Uterine smooth muscle cell (primary cell): ENCODE data around the gene CLCN1. TPM values are rescaled to one million over a fixed set of nuclear protein-coding genes. Genes with fewer than 3 reads are reported as not detected.

Experiments used
- total RNA-seq: library from RNA; depleted of rRNA; stranded (reverse); fragments of >200 nt; gene quantifications from 2 replicates; pipeline ENCODE4 v1.2.3, GENCODE V29; 2014

The CLCN1 gene
- not detected in 2 replicates for total RNA-seq

GRCh38 chr7:143315776-143316175 is at the start of gene CLCN1:
Gene CLCN1, plus strand, starts transcription at chr7:143316111. Its CDS starts 102 bp downstream, at chr7:143316213.

GRCh38 chr7:143284591-143285469 is 31.1 kb upstream of the CLCN1 start, which contains the start of gene TMEM139:
Gene TMEM139, plus strand, starts transcription at chr7:143284958. Its CDS starts 1,000 bp downstream, at chr7:143285958.

DNA sequence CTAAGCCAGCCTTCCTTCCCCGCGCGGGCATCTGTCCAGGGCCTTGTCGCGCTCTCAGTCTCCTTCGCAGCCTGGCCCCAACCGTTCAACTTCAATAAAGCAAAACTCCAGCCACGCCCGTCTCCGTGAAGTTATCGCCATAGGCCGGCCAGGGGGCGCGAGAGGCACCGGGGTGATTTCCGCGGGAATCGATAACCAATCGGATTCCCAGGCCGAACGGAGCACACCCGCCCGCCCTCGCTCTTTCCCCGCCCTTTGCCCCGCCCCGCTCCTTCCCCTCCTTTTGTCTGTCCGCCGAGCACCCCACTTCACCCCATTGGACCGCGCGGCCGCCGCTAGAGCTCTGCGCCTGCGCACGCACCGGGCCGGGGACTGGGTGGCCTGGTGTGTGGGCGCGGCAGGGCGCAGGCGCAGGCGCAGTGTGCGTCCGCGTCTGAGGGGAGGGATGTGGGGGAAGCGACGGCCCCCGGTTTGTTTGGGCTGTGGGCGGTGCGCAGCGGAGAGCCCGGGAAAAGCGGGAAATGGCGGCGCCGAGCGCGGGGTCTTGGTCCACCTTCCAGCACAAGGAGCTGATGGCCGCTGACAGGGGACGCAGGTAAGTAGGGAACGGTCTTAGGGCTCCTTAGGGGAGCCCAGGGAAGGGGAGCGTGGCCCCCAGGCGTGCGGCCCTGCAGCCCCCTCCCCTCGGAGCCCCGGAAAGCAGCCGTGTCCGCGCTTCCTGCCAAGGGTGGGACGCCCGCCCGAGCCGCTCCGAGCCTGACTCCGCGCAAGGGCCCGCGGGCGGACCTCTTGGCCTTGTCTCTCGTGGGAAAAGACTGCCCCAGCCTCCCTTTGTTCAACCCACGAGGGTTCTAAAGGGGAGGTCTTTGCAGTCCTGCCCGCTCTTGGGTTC is 27.7 kb upstream of the CLCN1 start, which contains the start of gene CASP2:
Gene CASP2 (plus strand): TSS at position 417 of the 892 bp plus-strand sequence. CDS start 105 bp downstream, at position 522.

GRCh38 chr7:143362131-143363015 is 46.5 kb downstream of the CLCN1 start, which contains the start of gene FAM131B:
Gene FAM131B, minus strand, starts transcription at chr7:143362713. Its CDS starts 110 bp downstream, at chr7:143362603.

DNA sequence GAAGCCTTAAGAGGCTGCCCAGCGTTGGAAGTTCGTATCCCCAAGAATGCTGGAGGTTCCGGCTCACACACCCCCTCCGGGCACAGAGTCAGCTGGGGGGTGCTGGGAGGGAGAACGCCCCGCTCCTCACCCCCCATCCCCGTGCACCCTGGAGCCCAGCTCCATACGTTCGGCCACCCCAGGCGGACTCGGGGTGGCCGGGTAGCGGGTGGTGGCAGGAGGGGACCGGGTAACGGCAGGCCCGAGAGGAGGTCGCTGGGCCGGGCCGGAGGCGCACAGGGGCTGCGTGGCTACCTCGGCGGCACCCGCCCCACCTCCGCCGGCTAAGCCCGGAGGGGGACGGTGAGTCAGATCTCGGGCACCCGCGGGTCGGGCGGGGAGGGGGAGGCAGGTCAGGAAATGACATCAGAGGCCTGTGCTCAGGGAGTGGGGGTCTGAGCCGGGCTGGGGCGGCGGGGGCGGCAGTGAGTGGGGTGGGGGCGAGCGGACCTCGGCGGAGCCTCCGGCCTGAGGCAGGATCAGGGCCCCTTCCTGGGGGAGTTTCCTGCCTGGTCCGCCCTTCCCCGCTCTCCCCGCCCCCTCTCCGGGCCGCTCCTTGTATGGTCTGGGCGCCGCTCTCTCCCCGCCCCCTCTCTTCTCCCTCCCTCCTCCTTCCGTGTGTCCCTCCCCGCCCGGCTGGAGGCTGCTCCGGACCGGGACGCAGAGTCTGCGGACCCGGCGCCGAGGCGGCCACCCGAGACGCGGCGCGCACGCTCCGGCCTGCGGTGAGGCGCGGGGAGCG is 64.9 kb downstream of the CLCN1 start, which contains the start of gene ZYX:
Gene ZYX (plus strand): TSS at position 700 of the 781 bp plus-strand sequence. CDS start 227 bp downstream, outside the sequence.

Other genes with a start within 250 kb of the CLCN1 start
- gene PIP, start 184.0 kb upstream of the CLCN1 start, total RNA-seq: not detected in 2 replicates
- not detected in 2 replicates for gene TAS2R39, start 132.7 kb upstream of the CLCN1 start, total RNA-seq
- not detected in 2 replicates for gene TAS2R40, start 94.1 kb upstream of the CLCN1 start, total RNA-seq
- gene GSTK1, start 52.7 kb upstream of the CLCN1 start, total RNA-seq: 55.4 and 84.5 TPM in 2 replicates
- under 0.01 TPM in 1 of 2 replicates, not detected in the other for gene TMEM139, start 31.2 kb upstream of the CLCN1 start, total RNA-seq
- 11.2 and 15.7 TPM in 2 replicates for gene CASP2, start 27.8 kb upstream of the CLCN1 start, total RNA-seq
- gene FAM131B, start 46.6 kb downstream of the CLCN1 start, total RNA-seq: 2.3 and 4.1 TPM in 2 replicates
- 36.1 and 37.0 TPM in 2 replicates for gene ZYX, start 65.2 kb downstream of the CLCN1 start, total RNA-seq
- 0.12 and 0.33 TPM in 2 replicates for gene EPHA1, start 92.7 kb downstream of the CLCN1 start, total RNA-seq
- gene TAS2R60, start 127.3 kb downstream of the CLCN1 start, total RNA-seq: 0.11 TPM in 1 of 2 replicates, not detected in the other
- gene TAS2R41, start 161.8 kb downstream of the CLCN1 start, total RNA-seq: not detected in 2 replicates